ENCODE results near the gene STOML2.
"Not testable (repeated sequence)": the region's sequence is repeated elsewhere in the genome, so short reads cannot be mapped to it uniquely, and the experiment has no call there.

The STOML2 gene, protein sequence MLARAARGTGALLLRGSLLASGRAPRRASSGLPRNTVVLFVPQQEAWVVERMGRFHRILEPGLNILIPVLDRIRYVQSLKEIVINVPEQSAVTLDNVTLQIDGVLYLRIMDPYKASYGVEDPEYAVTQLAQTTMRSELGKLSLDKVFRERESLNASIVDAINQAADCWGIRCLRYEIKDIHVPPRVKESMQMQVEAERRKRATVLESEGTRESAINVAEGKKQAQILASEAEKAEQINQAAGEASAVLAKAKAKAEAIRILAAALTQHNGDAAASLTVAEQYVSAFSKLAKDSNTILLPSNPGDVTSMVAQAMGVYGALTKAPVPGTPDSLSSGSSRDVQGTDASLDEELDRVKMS

GRCh38 chr9:35102769-35103659 is at the start of gene STOML2:
Gene STOML2 (minus strand): TSS chr9:35103131. CDS start chr9:35103094, 37 bp downstream.
- peak; percentile 100 for FAIRE-seq
- peak; percentile 95 for DNase-seq (ENCODE audit: insufficient read length, low spot score)

GRCh38 chr9:35147941-35148563 is 45.1 kb upstream of the STOML2 start:
- not testable (repeated sequence) for DNase-seq (ENCODE audit: insufficient read length, low spot score); FAIRE-seq

- no peak for DNase-seq (ENCODE audit: insufficient read length, low spot score)
- no peak for FAIRE-seq
Measured at GRCh38 chr9:35142037-35142436, 39.1 kb upstream of the STOML2 start.

GRCh38 chr9:35140093-35140492 is 37.2 kb upstream of the STOML2 start:
- no peak for FAIRE-seq
- DNase-seq (ENCODE audit: insufficient read length, low spot score): no peak

GRCh38 chr9:35136866-35137265 is 33.9 kb upstream of the STOML2 start:
- FAIRE-seq (no peak), DNase-seq (ENCODE audit: insufficient read length, low spot score) (no peak)

- DNase-seq (ENCODE audit: insufficient read length, low spot score) (no peak), FAIRE-seq (no peak)
Measured at GRCh38 chr9:35135988-35136387, 33.1 kb upstream of the STOML2 start.

GRCh38 chr9:35134920-35135319 is 32.0 kb upstream of the STOML2 start:
- no peak for FAIRE-seq

DNA sequence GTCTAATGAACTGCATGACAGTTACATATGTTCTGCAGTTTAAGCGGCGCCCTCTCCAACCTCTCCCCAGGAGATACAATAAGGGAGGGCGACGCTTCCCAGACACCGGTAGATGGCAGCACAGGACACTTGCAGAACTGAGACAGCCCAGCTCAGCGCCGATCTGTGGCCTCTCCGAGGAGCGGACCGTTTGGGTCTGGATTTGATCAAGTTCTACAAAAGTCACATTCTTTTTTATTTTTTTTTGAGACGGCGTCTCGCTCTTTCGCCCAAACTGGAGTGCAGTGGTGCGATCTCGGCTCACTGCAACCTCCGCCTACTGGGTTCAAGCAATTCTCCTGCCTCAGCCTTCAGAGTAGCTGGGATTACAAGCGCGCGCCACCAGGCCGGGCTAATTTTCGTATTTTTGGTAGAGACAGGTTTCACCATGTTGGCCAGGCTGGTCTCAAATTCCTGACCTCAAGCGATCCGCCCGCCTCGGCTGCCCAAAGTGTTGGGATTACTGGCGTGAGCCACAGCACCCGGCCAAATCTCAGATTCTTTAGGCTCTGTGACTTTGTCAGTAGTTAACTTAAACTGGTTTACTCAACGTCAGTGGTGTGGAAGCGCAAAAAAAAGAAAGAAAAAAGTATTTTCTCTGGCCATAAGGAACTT is 14.1 kb upstream of the STOML2 start:
- DNase-seq (ENCODE audit: insufficient read length, low spot score) (peak; percentile 71), FAIRE-seq (peak; percentile 89)

More at GRCh38 chr9:35134920-35135319, 32.0 kb upstream of the STOML2 start:
- no peak for DNase-seq (ENCODE audit: insufficient read length, low spot score)

- no peak for DNase-seq (ENCODE audit: insufficient read length, low spot score)
- FAIRE-seq: no peak
Measured at GRCh38 chr9:35116539-35116897, 13.6 kb upstream of the STOML2 start.

DNA sequence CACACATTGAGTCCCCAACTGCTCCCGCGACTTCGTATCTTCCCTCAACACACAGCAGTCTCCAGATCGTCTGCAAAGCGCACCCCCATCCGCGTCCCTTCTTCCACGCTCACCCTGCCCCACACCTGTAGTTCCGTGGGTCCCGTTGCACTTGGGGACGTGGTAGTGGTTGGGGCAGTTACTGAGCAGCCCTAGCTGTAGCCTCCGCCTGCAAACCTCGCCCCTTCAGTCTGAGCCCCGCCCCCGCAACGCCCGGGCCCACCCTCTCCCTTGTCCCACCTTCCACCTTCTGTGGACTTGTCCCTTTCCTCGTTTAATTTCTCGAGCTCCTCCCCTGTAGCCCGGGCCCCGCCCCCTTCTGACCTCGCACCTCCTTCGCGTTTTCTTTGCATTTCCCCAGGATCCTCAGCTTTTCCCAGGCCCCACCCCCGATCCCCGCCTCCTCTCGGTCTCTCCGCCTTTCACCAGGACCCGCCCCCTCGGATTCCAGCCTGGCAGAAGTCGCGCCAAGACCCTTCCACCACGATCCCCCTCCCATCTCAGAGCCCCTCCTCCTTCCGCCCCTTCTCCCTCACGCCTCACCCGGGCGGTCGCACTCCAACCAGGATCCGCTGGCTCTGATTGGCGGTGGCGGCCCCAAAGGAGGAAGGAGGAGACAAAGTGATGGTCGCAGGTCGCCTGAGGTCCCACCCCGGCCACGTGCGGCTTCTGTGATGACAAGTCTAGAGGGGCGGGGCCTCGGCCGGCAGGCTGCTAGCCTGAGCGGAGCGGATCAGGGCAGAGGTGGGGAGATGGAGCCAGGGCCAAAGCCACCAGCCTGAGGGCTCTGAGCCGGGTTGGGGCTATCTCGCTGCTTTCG is 13.0 kb upstream of the STOML2 start, which contains the start of gene ATOSB:
ATOSB (minus strand) TSS at position 183 of the 859 bp plus-strand sequence. CDS start 7,588 bp downstream, outside the sequence.
- DNase-seq (ENCODE audit: insufficient read length, low spot score) (peak; percentile 82), FAIRE-seq (peak; percentile 96)

DNA sequence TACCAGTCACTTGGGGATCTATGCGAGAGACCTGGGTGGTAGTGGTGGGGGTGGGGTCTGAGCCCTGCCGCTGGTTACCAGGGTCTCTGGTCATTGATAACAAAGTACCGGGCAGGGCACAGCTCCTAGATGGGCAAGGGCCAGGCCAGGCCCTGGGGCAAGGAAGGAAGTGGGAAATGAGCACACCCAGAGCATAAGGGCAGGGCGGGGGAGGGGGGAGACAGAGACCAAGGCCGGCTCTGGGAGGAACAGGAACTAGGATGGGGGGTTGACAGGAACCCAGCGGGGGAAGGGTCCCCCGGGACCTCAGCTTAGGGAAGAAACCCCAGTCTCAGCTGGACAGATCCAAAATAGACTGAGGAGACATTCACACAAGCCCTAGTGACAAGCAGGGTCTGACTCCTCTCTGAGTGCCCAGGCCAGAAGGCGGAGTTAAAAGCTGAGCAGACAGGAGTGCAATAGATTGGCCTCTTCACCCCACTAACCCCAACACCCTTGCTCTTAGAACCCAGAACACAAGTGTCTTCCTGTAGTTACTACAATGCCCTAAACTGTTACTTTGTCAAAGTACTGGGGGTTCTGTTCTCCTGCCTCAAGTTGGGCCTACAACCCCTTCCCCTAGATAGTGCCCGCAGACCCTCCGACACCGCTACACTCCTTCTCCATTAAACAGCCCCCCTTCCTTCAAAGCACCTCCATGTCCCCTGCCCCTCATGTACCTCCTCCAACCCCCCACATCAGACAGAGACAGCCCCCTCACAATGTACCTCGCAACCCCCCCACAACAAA is 12.1 kb upstream of the STOML2 start:
- DNase-seq (ENCODE audit: insufficient read length, low spot score) (no peak), FAIRE-seq (peak; percentile 94)

DNA sequence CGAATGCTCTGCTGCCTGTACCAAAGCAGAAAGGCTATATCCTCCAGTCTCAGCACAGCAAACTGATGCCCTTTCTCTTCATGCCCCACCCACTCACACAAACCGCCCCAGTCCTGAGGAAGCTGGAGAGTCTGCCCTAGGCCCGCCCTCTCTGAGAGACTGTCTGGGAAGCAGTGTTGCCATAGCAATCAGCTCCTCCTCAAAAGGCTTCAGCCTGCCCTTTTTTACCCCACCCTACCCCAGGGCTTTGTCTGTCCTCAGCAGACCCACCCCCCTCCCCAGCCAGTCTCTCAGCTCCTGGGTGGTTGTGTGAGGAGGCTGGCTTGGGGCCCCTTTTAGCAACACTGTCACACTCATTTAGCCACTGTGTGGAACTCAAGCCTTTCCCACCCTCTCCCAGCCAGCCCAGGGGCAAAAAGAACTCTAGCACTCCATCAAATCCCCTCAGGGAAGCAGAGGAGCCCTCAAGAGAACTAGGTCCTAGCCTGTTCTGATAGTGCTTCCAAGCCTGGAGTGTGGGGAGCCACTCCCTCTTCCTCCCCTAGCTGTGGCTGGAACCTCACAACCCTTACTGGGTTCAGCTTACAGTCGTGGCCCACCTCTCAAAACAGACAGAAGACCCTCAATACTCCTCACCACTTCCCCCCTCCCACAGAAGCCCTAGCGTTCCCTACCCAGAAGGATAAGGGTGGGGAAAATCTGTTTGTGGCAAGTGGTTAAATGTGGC is 11.3 kb upstream of the STOML2 start:
- peak; percentile 91 for FAIRE-seq
- DNase-seq (ENCODE audit: insufficient read length, low spot score): no peak

GRCh38 chr9:35112257-35113020 is 9.5 kb upstream of the STOML2 start:
- FAIRE-seq (no peak), DNase-seq (ENCODE audit: insufficient read length, low spot score) (no peak)

DNA sequence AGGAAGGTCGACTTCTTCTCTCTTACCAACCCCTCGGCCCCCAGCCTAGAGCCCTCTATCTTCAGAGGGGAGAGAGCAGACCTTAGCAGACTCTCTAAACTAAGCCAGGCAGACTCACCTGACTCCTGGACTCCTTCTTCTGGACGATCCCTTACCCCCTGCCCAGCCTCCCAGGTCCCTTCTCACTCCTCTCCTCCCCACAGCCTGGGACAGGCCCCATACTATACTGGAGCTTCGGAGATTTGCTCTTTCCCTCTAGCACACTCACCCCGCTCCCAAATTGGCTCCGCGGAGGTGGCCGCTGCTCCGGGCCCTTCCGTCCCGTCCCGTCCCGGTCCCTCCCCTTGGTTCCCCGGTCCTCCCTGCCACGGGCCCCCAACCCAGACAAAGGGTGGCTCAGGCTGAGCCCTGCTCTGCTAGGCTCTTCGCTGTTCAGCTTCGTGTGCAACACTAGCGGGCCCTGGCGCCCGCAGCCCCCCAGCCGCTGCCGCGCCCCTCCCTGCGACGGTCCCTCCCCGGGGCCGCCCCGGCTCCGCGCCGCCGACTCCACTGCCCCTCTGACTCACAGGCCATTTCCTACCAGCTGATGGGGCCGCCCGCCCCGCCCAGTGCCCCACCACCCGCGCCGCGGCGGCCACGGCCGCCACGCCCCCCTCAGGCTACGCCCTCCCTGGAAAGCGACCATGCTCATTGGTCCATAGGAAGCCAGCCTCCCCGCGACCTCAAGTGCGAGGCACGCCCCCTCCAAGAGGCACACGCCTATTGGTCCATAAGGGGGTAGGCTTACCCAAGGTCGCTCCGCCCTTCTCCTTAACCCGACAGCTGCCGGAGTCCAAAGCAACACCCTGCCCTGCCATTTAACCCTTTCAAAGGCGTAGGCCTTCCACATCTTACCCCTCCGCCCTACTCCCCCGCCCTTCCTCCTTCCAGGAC is 8.3 kb upstream of the STOML2 start:
- FAIRE-seq (peak; percentile 96), DNase-seq (ENCODE audit: insufficient read length, low spot score) (peak; percentile 88)

GRCh38 chr9:35110327-35110761 is 7.4 kb upstream of the STOML2 start:
- DNase-seq (ENCODE audit: insufficient read length, low spot score): no peak
- FAIRE-seq: no peak

DNA sequence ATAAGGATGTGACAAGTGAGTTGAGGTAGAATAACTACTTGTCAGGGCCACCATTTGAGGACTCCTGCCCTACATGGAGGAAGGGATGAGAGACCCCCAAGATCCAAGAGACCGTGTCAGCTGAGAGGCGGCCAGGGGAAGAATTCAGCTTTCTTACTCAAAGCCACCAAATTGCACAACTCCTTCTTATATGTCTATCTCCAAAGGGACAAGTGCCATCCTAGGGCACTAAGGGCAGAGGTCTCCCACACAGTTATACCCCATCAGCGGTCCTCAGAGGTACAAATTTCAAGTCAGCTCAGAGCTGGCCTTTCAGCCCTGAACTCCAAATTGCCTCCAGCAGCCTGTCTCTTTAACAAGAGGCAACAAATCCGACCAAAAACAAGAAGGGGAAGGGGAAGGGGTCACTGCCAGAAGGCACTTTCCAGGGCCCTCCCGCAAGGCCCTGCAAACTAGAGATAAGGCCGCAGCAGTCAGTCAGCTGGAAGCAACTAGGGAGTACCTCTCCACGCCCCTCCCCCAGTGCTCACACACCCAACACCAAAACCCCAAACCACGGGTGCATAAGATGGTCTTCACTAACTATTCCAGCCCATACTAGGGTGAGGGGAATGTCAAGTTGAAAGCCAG is 6.1 kb upstream of the STOML2 start:
- FAIRE-seq (no peak), DNase-seq (ENCODE audit: insufficient read length, low spot score) (no peak)
